CD4-positive, alpha-beta T cell treated with Interleukin-17A for 4 hours (primary cell): ENCODE measurements around the gene RSPH10B2.
"Not testable (repeated sequence)": the region's sequence is repeated elsewhere in the genome, so short reads cannot be mapped to it uniquely, and the experiment has no call there.

Experiments
- DNase-seq: peaks from one replicate; pipeline ENCODE4 v3.0.0-alpha.2; 2020; ENCODE audit warnings: mixed read lengths

RSPH10B2 gene

GRCh38 chr7:6843654-6844053 is 89.8 kb downstream of the RSPH10B2 start:
- not testable (repeated sequence) for DNase-seq

GRCh38 chr7:6845971-6846449 is 92.1 kb downstream of the RSPH10B2 start:
- DNase-seq = not testable (repeated sequence)

DNA sequence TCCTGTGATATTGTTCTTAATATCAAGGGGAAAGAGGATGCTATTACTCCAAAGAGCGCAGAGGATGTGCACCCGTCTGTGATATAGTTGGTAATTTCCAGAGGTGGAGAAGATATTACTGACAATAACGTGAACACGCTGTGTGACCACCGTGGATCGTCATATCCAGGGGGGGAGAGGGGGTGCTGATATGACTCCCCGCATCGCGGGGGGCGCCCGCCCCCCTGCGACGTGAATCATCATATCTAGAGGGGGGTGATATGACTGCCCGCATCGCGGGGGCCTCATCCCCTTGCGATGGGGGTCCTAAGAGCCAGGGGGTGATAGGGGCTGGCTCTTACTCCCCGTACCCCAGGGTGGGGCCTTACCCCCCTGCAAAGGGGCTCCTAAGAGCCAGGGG is 93.8 kb downstream of the RSPH10B2 start:
- DNase-seq = not testable (repeated sequence)
